Gastroesophageal sphincter (tissue), 3 donors: ENCODE data around the gene CORO1A.

Experiments used
- EP300 ChIP-seq: sonication (generic); formaldehyde crosslinking; IDR thresholded peaks from one replicate; pipeline ENCODE4 v1.6.1; 2017; ENCODE audit warnings: antibody characterized with exemption, mild to moderate bottlenecking
- POLR2AphosphoS5 ChIP-seq: sonication (generic); formaldehyde crosslinking; IDR thresholded peaks from one replicate; pipeline ENCODE4 v1.6.1; 2017; ENCODE audit warnings: antibody characterized with exemption
- TF ChIP-seq, protein P1 (sequence below), 4 experiments: fragments of 200-600 bp in 2 of 4; fragments of 450-650 bp in 2 of 4; sonication (generic) in 1 of 4; IDR thresholded peaks; one replicate each; pipeline ENCODE4 v1.5.1; 2017 to 2019; ENCODE audit warnings: antibody characterized with exemption in 4 of 4, mild to moderate bottlenecking in 2 of 4, moderate library complexity in 2 of 4

DNA sequence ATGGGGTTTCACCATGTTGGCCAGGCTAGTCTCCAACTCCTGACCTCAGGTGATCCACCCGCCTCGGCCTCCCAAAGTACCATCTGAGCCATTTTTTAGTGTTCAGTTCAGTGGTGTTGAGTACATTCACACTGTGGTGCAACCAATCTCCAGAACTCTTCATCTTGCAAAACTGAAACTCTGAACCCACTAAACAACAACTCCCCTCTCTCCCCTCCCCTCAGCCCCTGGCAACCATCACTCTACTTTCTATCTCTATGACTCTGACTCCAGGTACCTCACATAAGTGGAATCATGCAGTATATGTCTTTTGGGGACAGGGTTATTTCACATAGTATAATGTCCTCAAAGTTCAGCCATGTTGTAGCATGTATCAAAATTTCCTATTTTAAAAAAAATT lies 41.7 kb upstream of the CORO1A start:
- TF ChIP-seq POLR2AphosphoS5 (no peak), EP300 (no peak)
- TF ChIP-seq, protein P1, sequence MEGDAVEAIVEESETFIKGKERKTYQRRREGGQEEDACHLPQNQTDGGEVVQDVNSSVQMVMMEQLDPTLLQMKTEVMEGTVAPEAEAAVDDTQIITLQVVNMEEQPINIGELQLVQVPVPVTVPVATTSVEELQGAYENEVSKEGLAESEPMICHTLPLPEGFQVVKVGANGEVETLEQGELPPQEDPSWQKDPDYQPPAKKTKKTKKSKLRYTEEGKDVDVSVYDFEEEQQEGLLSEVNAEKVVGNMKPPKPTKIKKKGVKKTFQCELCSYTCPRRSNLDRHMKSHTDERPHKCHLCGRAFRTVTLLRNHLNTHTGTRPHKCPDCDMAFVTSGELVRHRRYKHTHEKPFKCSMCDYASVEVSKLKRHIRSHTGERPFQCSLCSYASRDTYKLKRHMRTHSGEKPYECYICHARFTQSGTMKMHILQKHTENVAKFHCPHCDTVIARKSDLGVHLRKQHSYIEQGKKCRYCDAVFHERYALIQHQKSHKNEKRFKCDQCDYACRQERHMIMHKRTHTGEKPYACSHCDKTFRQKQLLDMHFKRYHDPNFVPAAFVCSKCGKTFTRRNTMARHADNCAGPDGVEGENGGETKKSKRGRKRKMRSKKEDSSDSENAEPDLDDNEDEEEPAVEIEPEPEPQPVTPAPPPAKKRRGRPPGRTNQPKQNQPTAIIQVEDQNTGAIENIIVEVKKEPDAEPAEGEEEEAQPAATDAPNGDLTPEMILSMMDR (IDR thresholded peaks at IDR 0.05) = no peak
